GM11168 (cell line): ENCODE measurements around the gene ARMC3.
"Not testable (repeated sequence)": the region's sequence is repeated elsewhere in the genome, so short reads cannot be mapped to it uniquely, and the experiment has no call there.

Experiments
- in situ Hi-C: fragments of 300-500 bp; cut with MboI; formaldehyde crosslinking; loops from one replicate; pipeline ENCODE4 v1.12.0; 2022; ENCODE audit warnings: low sequenced_read_pairs; ENCODE audit not compliant: unreplicated experiment

Gene ARMC3

GRCh38 chr10:23035569-23035968 is 107.7 kb downstream of the ARMC3 start:
- in situ Hi-C loops, result no loop called here

GRCh38 chr10:23037152-23037551 is 109.3 kb downstream of the ARMC3 start:
- in situ Hi-C loops, result no loop called here

GRCh38 chr10:23037561-23037960 is 109.7 kb downstream of the ARMC3 start:
- in situ Hi-C loops, result no loop called here

- in situ Hi-C loops, result no loop called here
These were observed 110.3 kb downstream of the ARMC3 start for GRCh38 chr10:23038172-23038571.

- in situ Hi-C loops, result no loop called here
These were observed 112.1 kb downstream of the ARMC3 start for GRCh38 chr10:23040002-23040401.

GRCh38 chr10:23046027-23046426 is 118.2 kb downstream of the ARMC3 start:
- in situ Hi-C loops, result no loop called here

GRCh38 chr10:23047201-23048050 is 119.6 kb downstream of the ARMC3 start:
- in situ Hi-C loops, result no loop called here

GRCh38 chr10:23048191-23048590 is 120.3 kb downstream of the ARMC3 start:
- in situ Hi-C loops, result no loop called here

GRCh38 chr10:23051278-23051677 is 123.4 kb downstream of the ARMC3 start:
- in situ Hi-C loops, result no loop called here

GRCh38 chr10:23051855-23052331 is 124.0 kb downstream of the ARMC3 start:
- in situ Hi-C loops, result no loop called here

- in situ Hi-C loops, result no loop called here
These were observed 125.2 kb downstream of the ARMC3 start for GRCh38 chr10:23053036-23053435.

- in situ Hi-C loops, result no loop called here
These were observed 127.8 kb downstream of the ARMC3 start for GRCh38 chr10:23055424-23056185.

- in situ Hi-C loops, result no loop called here
These were observed 128.3 kb downstream of the ARMC3 start for GRCh38 chr10:23056186-23056579.

- in situ Hi-C loops, result no loop called here
These were observed 130.5 kb downstream of the ARMC3 start for GRCh38 chr10:23058366-23058765.

GRCh38 chr10:23060918-23061317 is 133.1 kb downstream of the ARMC3 start:
- in situ Hi-C loops, result no loop called here

GRCh38 chr10:23063045-23063972 is 135.5 kb downstream of the ARMC3 start:
- in situ Hi-C loops, result no loop called here

- in situ Hi-C loops, result no loop called here
These were observed 136.3 kb downstream of the ARMC3 start for GRCh38 chr10:23063973-23064812.

GRCh38 chr10:23064813-23065114 is 136.9 kb downstream of the ARMC3 start:
- in situ Hi-C loops, result not testable (repeated sequence)

- in situ Hi-C loops, result no loop called here
These were observed 137.5 kb downstream of the ARMC3 start for GRCh38 chr10:23065181-23065948.
